HUES64 (cell line): Measurements from ENCODE around the gene TSSK3.

Experiments used
- H3K27ac ChIP-seq: 2 replicates; pipeline ENCODE4 v1.7.0; 2013; ENCODE audit warnings: low read depth, low read length, inconsistent platforms
- H3K27me3 ChIP-seq: 2 replicates; pipeline ENCODE4 v1.6.1; 2013; ENCODE audit warnings: mild to moderate bottlenecking, low read length; ENCODE audit not compliant: insufficient read depth
- H3K36me3 ChIP-seq: 2 replicates; pipeline ENCODE4 v1.6.1; 2013; ENCODE audit warnings: mild to moderate bottlenecking, low read length; ENCODE audit not compliant: insufficient read depth
- H3K4me1 ChIP-seq: 2 replicates; pipeline ENCODE4 v1.6.1; 2013; ENCODE audit warnings: mild to moderate bottlenecking, low read length, moderate library complexity; ENCODE audit not compliant: insufficient read depth
- H3K4me3 ChIP-seq: 2 replicates; pipeline ENCODE4 v1.5.1; 2013; ENCODE audit warnings: mild to moderate bottlenecking, low read length, moderate library complexity
- H3K9ac ChIP-seq: 2 replicates; pipeline ENCODE4 v1.6.1; 2013; ENCODE audit warnings: mild to moderate bottlenecking, low read depth, low read length
- H3K9me3 ChIP-seq: 2 replicates; pipeline ENCODE4 v1.6.1; 2013; ENCODE audit warnings: low read depth, low read length; ENCODE audit not compliant: insufficient read depth
- WGBS: fragments of 150-250, 120-280 bp; methylation state at CpG from one replicate; pipeline ENCODE4 v1.1.7; 2013; ENCODE audit warnings: missing lambda C conversion rate; 5-methylcytosine and 5-hydroxymethylcytosine counted together

The TSSK3 gene

GRCh38 chr1:32339363-32339978, 22.9 kb upstream of the TSSK3 start:
- peaks cover 8% of the 10 kb centered on the region for H3K27me3 ChIP-seq
- H3K9ac ChIP-seq: no peak overlapping the region
- H3K27ac ChIP-seq: no peak overlapping the region
- peaks cover 10% of the 10 kb centered on the region for H3K4me1 ChIP-seq
- H3K36me3 ChIP-seq: peaks cover 6% of the 10 kb centered on the region
- no peaks in the 10 kb centered on the region for H3K9me3 ChIP-seq
- 82% methylated on average over 5 of the region's 5 CpGs for WGBS
- no peak overlapping the region for H3K4me3 ChIP-seq

DNA sequence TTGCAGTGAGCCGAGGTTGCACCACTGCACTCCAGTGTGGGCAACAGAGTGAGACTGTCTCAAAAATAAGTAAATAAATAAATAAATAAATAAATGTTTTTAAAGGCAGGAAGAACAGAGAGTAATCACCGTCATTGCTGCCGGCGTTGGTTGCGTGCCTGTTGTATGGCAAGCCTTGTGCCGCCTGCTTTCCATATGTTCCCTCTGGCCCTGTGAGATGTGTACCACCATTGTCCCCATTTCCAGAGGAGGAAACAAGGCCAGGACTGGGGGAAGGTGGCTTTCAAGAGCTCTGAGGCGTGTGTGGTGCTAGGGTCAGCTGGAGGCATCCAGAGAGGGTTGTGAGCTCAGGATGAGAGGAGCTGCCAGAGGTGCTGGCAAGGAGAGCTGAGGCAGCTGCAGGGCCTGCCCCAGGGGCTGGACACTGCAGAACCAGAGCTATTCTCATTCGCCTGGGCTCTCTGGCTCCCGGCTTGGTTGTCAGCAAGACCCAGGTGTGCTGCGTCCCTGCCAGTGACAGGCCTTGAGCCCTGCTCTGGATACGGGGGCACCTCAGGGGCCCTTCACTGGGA, 21.1 kb upstream of the TSSK3 start:
- H3K4me3 ChIP-seq: no peak overlapping the region
- H3K9ac ChIP-seq: no peak overlapping the region
- H3K9me3 ChIP-seq: no peaks in the 10 kb centered on the region
- no peak overlapping the region for H3K27ac ChIP-seq
- H3K36me3 ChIP-seq: no peaks in the 10 kb centered on the region
- WGBS: 90% methylated on average over 11 of the region's 11 CpGs
- H3K4me1 ChIP-seq: peaks cover 9% of the 10 kb centered on the region
- peaks cover 8% of the 10 kb centered on the region for H3K27me3 ChIP-seq

DNA sequence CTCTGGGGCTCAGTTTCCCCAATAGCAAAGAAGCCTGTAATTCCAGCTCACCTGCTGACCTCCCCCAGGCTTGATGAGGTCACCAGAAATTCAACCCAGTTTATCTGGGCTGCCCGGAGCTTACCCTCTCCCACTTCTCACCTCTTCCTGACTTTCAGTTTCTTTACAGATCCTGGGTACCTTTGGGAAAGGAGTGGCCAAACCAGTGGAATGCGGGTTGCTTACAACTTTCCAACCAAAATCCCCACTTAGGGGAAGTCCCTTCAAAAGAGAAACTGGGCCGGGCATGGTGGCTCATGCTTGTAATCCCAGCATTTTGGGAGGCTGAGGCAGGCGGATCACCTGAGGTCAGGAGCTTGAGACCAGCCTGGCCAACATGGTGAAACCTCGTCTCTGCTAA, 20.4 kb upstream of the TSSK3 start:
- H3K9ac ChIP-seq: no peak overlapping the region
- no peaks in the 10 kb centered on the region for H3K9me3 ChIP-seq
- no peak overlapping the region for H3K27ac ChIP-seq
- H3K27me3 ChIP-seq: peaks cover 2% of the 10 kb centered on the region
- H3K4me1 ChIP-seq: peaks cover 9% of the 10 kb centered on the region
- 86% methylated on average over 5 of the region's 5 CpGs for WGBS
- H3K36me3 ChIP-seq: no peaks in the 10 kb centered on the region
- no peak overlapping the region for H3K4me3 ChIP-seq

- H3K36me3 ChIP-seq: no peaks in the 10 kb centered on the region
- H3K9ac ChIP-seq: no peak overlapping the region
- no peaks in the 10 kb centered on the region for H3K9me3 ChIP-seq
- peaks cover 4% of the 10 kb centered on the region for H3K4me1 ChIP-seq
- H3K27me3 ChIP-seq: no peaks in the 10 kb centered on the region
- 97% methylated on average over 9 of the region's 10 CpGs for WGBS
- H3K27ac ChIP-seq: no peak overlapping the region
- H3K4me3 ChIP-seq: no peak overlapping the region
Observed at GRCh38 chr1:32342704-32343103, 19.6 kb upstream of the TSSK3 start.

- 86% methylated on average over 8 of the region's 8 CpGs for WGBS
- no peak overlapping the region for H3K27ac ChIP-seq
- H3K27me3 ChIP-seq: peaks cover 5% of the 10 kb centered on the region
- H3K9ac ChIP-seq: no peak overlapping the region
- H3K36me3 ChIP-seq: no peaks in the 10 kb centered on the region
- H3K4me3 ChIP-seq: no peak overlapping the region
- H3K9me3 ChIP-seq: peaks cover under 1% of the 10 kb centered on the region; the same call in 1 of the 2 replicates
- H3K4me1 ChIP-seq: no peaks in the 10 kb centered on the region; the same call in 1 of the 2 replicates
Observed at GRCh38 chr1:32345289-32345827, 17.0 kb upstream of the TSSK3 start.

- Histone ChIP-seq H3K4me1 (no peaks in the 10 kb centered on the region; the same call in 1 of the 2 replicates), H3K9ac (no peak overlapping the region), H3K27ac (no peak overlapping the region), H3K36me3 (no peaks in the 10 kb centered on the region), H3K9me3 (peaks cover 6% of the 10 kb centered on the region), H3K27me3 (peaks cover 11% of the 10 kb centered on the region), H3K4me3 (no peak overlapping the region)
- WGBS: 86% methylated on average over 9 of the region's 9 CpGs
Observed at GRCh38 chr1:32346532-32347157, 15.7 kb upstream of the TSSK3 start.

DNA sequence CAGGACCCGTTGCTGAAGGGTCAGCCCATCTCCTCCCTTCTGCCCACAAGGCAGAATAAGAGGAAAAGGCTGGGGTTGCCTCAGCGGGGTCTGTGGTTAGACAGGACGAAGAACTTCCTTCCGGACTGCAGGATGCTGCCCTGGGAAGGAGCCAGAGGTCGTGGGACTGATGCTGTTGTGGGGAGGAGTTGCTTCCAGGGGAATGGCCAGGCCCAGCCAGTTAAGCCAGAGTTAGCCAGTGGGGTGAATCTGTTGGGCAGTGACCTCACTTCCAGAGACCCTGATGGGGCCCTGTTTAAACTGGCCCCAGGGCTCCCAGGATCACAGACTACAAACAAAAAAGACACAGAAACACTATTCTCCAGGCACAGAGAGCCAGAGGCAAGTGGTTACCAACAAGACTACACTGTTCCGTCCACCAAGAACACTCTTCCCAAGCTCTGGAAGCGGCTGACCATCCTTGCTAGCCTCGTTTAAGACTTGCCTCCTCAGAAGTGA, 13.1 kb upstream of the TSSK3 start:
- Histone ChIP-seq H3K36me3 (no peaks in the 10 kb centered on the region), H3K9me3 (peaks cover 6% of the 10 kb centered on the region), H3K4me3 (no peak overlapping the region), H3K27ac (no peak overlapping the region), H3K27me3 (peaks cover 11% of the 10 kb centered on the region), H3K4me1 (no peaks in the 10 kb centered on the region; the same call in 1 of the 2 replicates), H3K9ac (no peak overlapping the region)
- 85% methylated on average over 8 of the region's 8 CpGs for WGBS

DNA sequence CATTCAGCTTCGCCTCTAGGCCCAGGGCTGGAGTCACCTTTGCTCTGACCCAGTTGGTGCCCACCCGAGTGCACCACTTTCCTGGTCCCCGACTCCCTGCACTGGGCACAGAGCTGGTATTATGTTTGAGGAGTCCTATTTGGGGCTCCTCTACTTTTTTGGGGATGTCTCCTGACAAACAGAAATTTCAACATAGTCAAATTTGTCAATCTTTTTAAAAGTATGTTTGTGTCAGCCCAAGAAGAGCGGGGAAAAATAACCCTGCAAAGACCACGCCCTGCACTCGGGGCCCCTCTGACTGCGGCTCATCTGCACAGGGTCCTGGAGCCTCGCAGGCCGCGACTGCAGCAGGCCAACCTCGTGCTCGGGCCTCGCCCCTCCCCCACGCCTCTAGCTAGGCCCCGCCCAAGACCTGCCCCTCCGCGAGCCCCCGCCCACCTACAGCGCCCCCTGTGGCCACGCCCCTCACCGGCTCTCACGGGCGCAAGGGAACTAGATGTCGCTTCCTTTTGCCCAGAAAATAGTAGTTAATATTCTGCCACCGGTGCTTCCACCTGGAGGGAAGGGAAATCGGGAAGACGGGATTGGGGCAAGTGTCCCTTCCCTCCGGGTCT, 11.4 kb upstream of the TSSK3 start:
- Histone ChIP-seq H3K27ac (peak overlapping the region; percentile 84), H3K36me3 (no peaks in the 10 kb centered on the region), H3K9ac (peak overlapping the region; percentile 74), H3K4me3 (peak overlapping the region; percentile 90), H3K9me3 (peaks cover 6% of the 10 kb centered on the region), H3K4me1 (no peaks in the 10 kb centered on the region; the same call in 1 of the 2 replicates), H3K27me3 (peaks cover 11% of the 10 kb centered on the region)
- WGBS: 20% methylated on average over 28 of the region's 28 CpGs

DNA sequence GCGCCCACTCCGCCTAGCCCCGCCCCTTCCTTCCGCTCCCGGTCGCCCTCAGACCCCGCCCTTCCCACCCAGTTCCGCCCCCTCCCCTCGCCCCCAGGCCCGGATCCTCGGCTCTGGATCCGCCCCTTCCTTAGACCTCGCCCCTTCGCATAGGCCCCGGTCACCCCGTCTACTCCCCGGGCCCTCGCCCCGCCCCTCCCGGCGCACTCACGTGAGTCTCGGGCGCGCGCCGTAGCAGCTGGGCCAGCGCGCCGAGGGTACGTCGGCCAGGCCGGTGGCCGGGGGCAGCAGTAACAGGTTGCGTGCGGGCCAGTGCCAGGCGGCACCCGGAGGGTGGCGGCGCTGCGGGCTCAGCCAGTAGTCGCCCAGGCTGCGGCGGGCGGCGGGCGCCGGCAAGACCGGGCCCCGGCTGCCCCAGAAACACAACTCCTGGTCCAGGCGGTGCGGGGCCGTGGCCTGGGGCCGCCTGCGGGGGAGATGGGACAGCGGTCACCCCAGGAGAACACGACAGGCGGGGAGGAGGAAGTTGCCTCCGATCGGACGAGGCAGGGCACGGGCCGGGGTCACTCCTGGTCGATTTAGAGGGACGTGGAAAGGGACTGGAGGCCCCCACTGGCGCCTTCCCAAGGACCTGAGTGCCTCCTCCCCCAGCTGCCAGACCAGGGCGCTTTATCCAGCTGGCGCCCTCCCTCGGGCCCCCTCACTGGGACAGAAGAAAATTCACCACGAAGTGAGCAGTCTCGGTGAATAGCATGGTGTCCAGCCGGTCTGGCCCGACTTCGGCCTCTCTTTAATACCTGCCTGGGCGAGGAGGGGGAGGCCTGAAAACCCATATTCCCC, 10.7 kb upstream of the TSSK3 start:
- Histone ChIP-seq H3K36me3 (no peaks in the 10 kb centered on the region), H3K27ac (peak overlapping the region; percentile 84), H3K27me3 (peaks cover 11% of the 10 kb centered on the region), H3K9me3 (peaks cover 6% of the 10 kb centered on the region), H3K9ac (peak overlapping the region; percentile 86), H3K4me3 (peak overlapping the region; percentile 90), H3K4me1 (no peaks in the 10 kb centered on the region; the same call in 1 of the 2 replicates)
- WGBS: 4% methylated on average over 72 of the region's 75 CpGs

GRCh38 chr1:32352239-32352745, 10.0 kb upstream of the TSSK3 start:
- 62% methylated on average over 8 of the region's 8 CpGs for whole genome bisulfite sequencing
- Histone ChIP-seq H3K4me3 (peak overlapping the region; percentile 90), H3K27ac (0 out of 2 replicates have a peak overlapping the region, but pooled peaks have one; percentile 77), H3K9me3 (peaks cover 6% of the 10 kb centered on the region), H3K9ac (peak overlapping the region; percentile 86; the same call in 1 of the 2 replicates), H3K36me3 (no peaks in the 10 kb centered on the region), H3K27me3 (peaks cover 11% of the 10 kb centered on the region), H3K4me1 (no peaks in the 10 kb centered on the region; the same call in 1 of the 2 replicates)
